HEK293T (cell line): ENCODE data around the gene FANCE.

Source experiments
- ARNT ChIP-seq: fragments of 450-650 bp; IDR thresholded peaks from 2 replicates; pipeline ENCODE4 v1.6.1; 2017; ENCODE audit warnings: mild to moderate bottlenecking
- BHLHE40 ChIP-seq: fragments of 450-650 bp; IDR thresholded peaks from 2 replicates; pipeline ENCODE4 v1.6.1; 2016; ENCODE audit warnings: mild to moderate bottlenecking, moderate library complexity, borderline replicate concordance
- CTBP1 ChIP-seq: fragments of 450-650 bp; IDR thresholded peaks from 2 replicates; pipeline ENCODE4 v1.6.1; 2016; ENCODE audit warnings: borderline replicate concordance
- FOXA1 ChIP-seq: fragments of 450-650 bp; IDR thresholded peaks from 2 replicates; pipeline ENCODE4 v1.6.1; 2016; ENCODE audit warnings: mild to moderate bottlenecking
- FOXM1 ChIP-seq: fragments of 450-650 bp; IDR thresholded peaks from 2 replicates; pipeline ENCODE4 v1.6.1; 2017; ENCODE audit warnings: mild to moderate bottlenecking, borderline replicate concordance
- HDGF ChIP-seq: fragments of 450-650 bp; IDR thresholded peaks from 2 replicates; pipeline ENCODE4 v1.6.1; 2017; ENCODE audit warnings: antibody characterized with exemption, borderline replicate concordance
- L3MBTL2 ChIP-seq: fragments of 450-650 bp; conservative IDR thresholded peaks from 2 replicates; pipeline ENCODE4 v1.6.1; 2016; ENCODE audit warnings: mild to moderate bottlenecking
- NFRKB ChIP-seq: fragments of 450-650 bp; IDR thresholded peaks from 2 replicates; pipeline ENCODE4 v1.6.1; 2016; ENCODE audit warnings: mild to moderate bottlenecking, moderate library complexity
- SP1 ChIP-seq: fragments of 450-650 bp; IDR thresholded peaks from 2 replicates; pipeline ENCODE4 v1.6.1; 2017
- SUZ12 ChIP-seq: fragments of 450-650 bp; IDR thresholded peaks from 2 replicates; pipeline ENCODE4 v1.6.1; 2016; ENCODE audit warnings: mild to moderate bottlenecking
- TARDBP ChIP-seq: fragments of 450-650 bp; IDR thresholded peaks from 2 replicates; pipeline ENCODE4 v1.6.1; 2016
- ZNF384 ChIP-seq: fragments of 450-650 bp; IDR thresholded peaks from 2 replicates; pipeline ENCODE4 v1.6.1; 2016

- TF ChIP-seq SP1 (no peak), FOXA1 (no peak), NFRKB (no peak), HDGF (no peak), TARDBP (no peak), ZNF384 (no peak), FOXM1 (no peak), BHLHE40 (no peak), ARNT (no peak), L3MBTL2 (no peak), CTBP1 (no peak), SUZ12 (no peak)
Measured at GRCh38 chr6:35432291-35432690, 19.8 kb upstream of the FANCE start.
